Neural cell (in vitro differentiated cells): Measurements from ENCODE around the gene CLEC16A.

ENCODE experiments used
- CTCF ChIP-seq: fragments of 450-650 bp; IDR thresholded peaks from 2 replicates; pipeline ENCODE4 v1.5.1; 2014; ENCODE audit warnings: antibody characterized with exemption, mild to moderate bottlenecking, moderate library complexity; ENCODE audit not compliant: poor library complexity, severe bottlenecking
- EZH2 ChIP-seq: fragments of 200-600, 300-800 bp; shearing (Covaris generic), sonication (generic); IDR thresholded peaks from 2 replicates; pipeline ENCODE4 v1.6.1; 2014; ENCODE audit warnings: antibody characterized with exemption, low read length, borderline replicate concordance, mild to moderate bottlenecking; ENCODE audit not compliant: insufficient read depth, poor library complexity, severe bottlenecking
- POLR2AphosphoS5 ChIP-seq: IDR thresholded peaks from 2 replicates; pipeline ENCODE4 v1.6.1; 2012
- RAD21 ChIP-seq: fragments of 450-650 bp; conservative IDR thresholded peaks from 2 replicates; pipeline ENCODE4 v1.6.1; 2014; ENCODE audit warnings: antibody characterized with exemption, mild to moderate bottlenecking, moderate library complexity
- SMC3 ChIP-seq: fragments of 450-650 bp; conservative IDR thresholded peaks from 2 replicates; pipeline ENCODE4 v1.6.1; 2014; ENCODE audit warnings: antibody characterized with exemption, mild to moderate bottlenecking, moderate library complexity; ENCODE audit not compliant: poor library complexity

- no peak for TF ChIP-seq EZH2
- TF ChIP-seq CTCF: no peak
- no peak for TF ChIP-seq POLR2AphosphoS5
- no peak for TF ChIP-seq RAD21
- no peak for TF ChIP-seq SMC3
Measured at GRCh38 chr16:11114366-11115164, 170.2 kb downstream of the CLEC16A start.
